MM.1S (cell line): ENCODE data around the gene AMZ1.

ENCODE experiments used
- DNase-seq: peaks from one replicate; pipeline ENCODE4 v3.0.0-alpha.2; 2015
- H2AFZ ChIP-seq: fragments of 300-600 bp; sonication (generic); 2 replicates; pipeline ENCODE4 v1.6.0; 2016; ENCODE audit warnings: antibody characterized with exemption, low read length
- H3F3A ChIP-seq: fragments of 300-600 bp; sonication (generic); 2 replicates; pipeline ENCODE4 v1.6.1; 2016; ENCODE audit warnings: mild to moderate bottlenecking, antibody characterized with exemption, low read length, moderate library complexity, mixed read lengths; ENCODE audit not compliant: insufficient read depth
- H3K27ac ChIP-seq: fragments of 300-600 bp; sonication (generic); 2 replicates; pipeline ENCODE4 v1.5.1; 2016; ENCODE audit warnings: mild to moderate bottlenecking, low read length
- H3K27me3 ChIP-seq: fragments of 300-600 bp; sonication (generic); replicated peaks from 2 replicates; pipeline ENCODE4 v1.6.0; 2016; ENCODE audit warnings: low read length; ENCODE audit not compliant: insufficient read depth
- H3K36me3 ChIP-seq: fragments of 300-600 bp; sonication (generic); replicated peaks from 2 replicates; pipeline ENCODE4 v1.6.1; 2016; ENCODE audit warnings: mild to moderate bottlenecking, low read length, mixed read lengths; ENCODE audit not compliant: insufficient read depth
- H3K4me1 ChIP-seq: fragments of 300-600 bp; sonication (generic); 2 replicates; pipeline ENCODE4 v1.6.1; 2016; ENCODE audit warnings: low read length, mixed read lengths
- H3K4me2 ChIP-seq: fragments of 300-600 bp; sonication (generic); 2 replicates; pipeline ENCODE4 v1.6.0; 2016; ENCODE audit warnings: low read depth, low read length
- H3K4me3 ChIP-seq: fragments of 300-600 bp; sonication (generic); 2 replicates; pipeline ENCODE4 v1.5.1; 2016; ENCODE audit warnings: low read length, mixed read lengths
- H3K79me2 ChIP-seq: fragments of 300-600 bp; sonication (generic); 2 replicates; pipeline ENCODE4 v1.6.1; 2016; ENCODE audit warnings: mixed run types, low read length, mixed read lengths
- H3K9ac ChIP-seq: fragments of 300-600 bp; sonication (generic); 2 replicates; pipeline ENCODE4 v1.6.1; 2016; ENCODE audit warnings: low read length, mixed read lengths
- H3K9me2 ChIP-seq: fragments of 300-600 bp; sonication (generic); replicated peaks from 2 replicates; pipeline ENCODE4 v1.6.1; 2016; ENCODE audit warnings: mild to moderate bottlenecking, low read length, mixed read lengths; ENCODE audit not compliant: insufficient read depth
- H3K9me3 ChIP-seq: fragments of 300-600 bp; sonication (generic); replicated peaks from 2 replicates; pipeline ENCODE4 v1.6.1; 2016; ENCODE audit warnings: mild to moderate bottlenecking, low read length, mixed read lengths; ENCODE audit not compliant: insufficient read depth
- H4K20me1 ChIP-seq: fragments of 300-600 bp; sonication (generic); 2 replicates; pipeline ENCODE4 v1.6.1; 2016; ENCODE audit warnings: mild to moderate bottlenecking, low read length, moderate library complexity, mixed read lengths; ENCODE audit not compliant: insufficient read depth
- CTCF ChIP-seq: fragments of 300-600 bp; sonication (generic); IDR thresholded peaks from 2 replicates; pipeline ENCODE4 v1.5.1; 2016; ENCODE audit warnings: antibody characterized with exemption, low read length, mixed read lengths
- EZH2 ChIP-seq: fragments of 300-600 bp; sonication (generic); optimal IDR thresholded peaks from 2 replicates; pipeline ENCODE3; 2017; ENCODE audit warnings: low read depth, mild to moderate bottlenecking, antibody characterized with exemption, low read length, mixed read lengths
- EZH2phosphoT487 ChIP-seq: fragments of 300-600 bp; sonication (generic); IDR thresholded peaks from 2 replicates; pipeline ENCODE4 v1.6.1; 2018; ENCODE audit warnings: antibody characterized with exemption, low read length

The AMZ1 gene

GRCh38 chr7:2663960-2664359, 24.0 kb upstream of the AMZ1 start:
- no peak overlapping the region for H3K27ac ChIP-seq
- no peak for DNase-seq
- peaks cover 69% of the 10 kb centered on the region for H3K27me3 ChIP-seq
- H3K79me2 ChIP-seq = no peaks in the 10 kb centered on the region
- H3K4me1 ChIP-seq = no peaks in the 10 kb centered on the region
- no peaks in the 10 kb centered on the region for H3K9me3 ChIP-seq
- TF ChIP-seq EZH2 = no peak
- TF ChIP-seq CTCF = no peak
- no peak for TF ChIP-seq EZH2phosphoT487
- no peaks in the 10 kb centered on the region for H3F3A ChIP-seq
- no peaks in the 10 kb centered on the region for H3K36me3 ChIP-seq
- H3K9ac ChIP-seq = no peak overlapping the region
- H2AFZ ChIP-seq = no peak overlapping the region
- no peak overlapping the region for H3K4me3 ChIP-seq
- no peaks in the 10 kb centered on the region for H3K9me2 ChIP-seq
- no peak overlapping the region for H3K4me2 ChIP-seq
- H4K20me1 ChIP-seq = no peaks in the 10 kb centered on the region

DNA sequence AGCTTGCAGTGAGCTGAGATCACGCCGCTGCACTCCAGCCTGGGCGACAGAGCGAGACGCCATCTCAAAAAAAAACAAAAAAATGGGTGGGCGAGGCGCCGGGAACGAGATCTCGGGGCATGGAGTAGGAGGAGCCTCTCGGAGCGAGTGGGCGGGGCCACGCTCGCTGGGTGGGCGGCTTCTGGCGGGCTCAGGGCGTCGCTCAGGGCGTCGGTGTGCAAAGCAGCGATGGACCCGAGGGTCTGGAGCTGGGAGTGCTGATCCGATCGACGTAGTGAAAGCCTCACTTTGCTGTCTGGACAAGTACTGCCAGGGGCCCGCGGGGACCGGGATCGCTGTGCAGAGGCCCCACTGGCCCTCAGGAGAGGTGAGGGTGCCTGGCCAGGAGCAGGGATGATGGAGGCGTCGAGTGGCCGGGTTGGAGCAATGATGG, 22.6 kb upstream of the AMZ1 start:
- H3K4me2 ChIP-seq = no peak overlapping the region
- H3K9ac ChIP-seq = no peak overlapping the region
- H3K9me2 ChIP-seq = no peaks in the 10 kb centered on the region
- peaks cover 69% of the 10 kb centered on the region for H3K27me3 ChIP-seq
- no peak overlapping the region for H3K27ac ChIP-seq
- H3K36me3 ChIP-seq = no peaks in the 10 kb centered on the region
- DNase-seq = no peak
- no peak overlapping the region for H3K4me3 ChIP-seq
- no peaks in the 10 kb centered on the region for H3K9me3 ChIP-seq
- H3F3A ChIP-seq = no peaks in the 10 kb centered on the region
- no peaks in the 10 kb centered on the region for H3K4me1 ChIP-seq
- TF ChIP-seq EZH2phosphoT487 = no peak
- no peak for TF ChIP-seq EZH2
- no peak for TF ChIP-seq CTCF
- H4K20me1 ChIP-seq = no peaks in the 10 kb centered on the region
- no peaks in the 10 kb centered on the region for H3K79me2 ChIP-seq
- no peak overlapping the region for H2AFZ ChIP-seq

DNA sequence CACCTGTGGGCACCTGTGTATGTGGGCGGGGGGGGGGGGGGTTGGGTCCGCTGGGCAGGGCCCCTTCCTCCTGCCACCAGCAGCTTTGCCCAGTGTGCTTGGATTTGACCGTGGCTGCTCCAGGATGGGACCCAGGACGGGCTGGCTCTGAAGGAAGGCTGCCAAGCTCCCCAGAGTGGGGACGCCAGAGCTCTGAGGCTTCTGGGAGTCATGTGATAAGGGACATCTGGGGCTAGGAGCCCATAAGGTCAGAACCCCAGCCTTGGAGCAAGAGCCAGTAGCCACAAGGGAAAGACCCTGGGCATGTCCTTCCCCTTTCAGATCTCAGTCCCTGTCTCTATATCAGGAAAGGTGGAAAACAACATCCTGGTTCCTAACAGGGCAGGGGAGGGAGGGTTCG, 21.8 kb upstream of the AMZ1 start:
- Histone ChIP-seq H3K79me2 (no peaks in the 10 kb centered on the region), H3K4me2 (no peak overlapping the region), H3K4me1 (no peaks in the 10 kb centered on the region), H3K36me3 (no peaks in the 10 kb centered on the region), H3K9ac (no peak overlapping the region), H3F3A (no peaks in the 10 kb centered on the region), H3K9me2 (no peaks in the 10 kb centered on the region), H3K27ac (no peak overlapping the region), H4K20me1 (no peaks in the 10 kb centered on the region), H3K27me3 (peaks cover 68% of the 10 kb centered on the region), H2AFZ (no peak overlapping the region), H3K9me3 (no peaks in the 10 kb centered on the region), H3K4me3 (no peak overlapping the region)
- no peak for TF ChIP-seq CTCF
- no peak for TF ChIP-seq EZH2
- TF ChIP-seq EZH2phosphoT487 = no peak
- DNase-seq = no peak
